Spleen (tissue), 11 donors: Measurements from ENCODE around the gene ATXN10. TPM values are rescaled to one million over a fixed set of nuclear protein-coding genes. Genes with fewer than 3 reads are reported as not detected.

ENCODE experiments used
- DNase-seq: peaks from one replicate; pipeline ENCODE4 v3.0.0-alpha.2; 2020
- H3K27ac ChIP-seq, 8 donors: fragments of 200-600 bp; sonication (generic) in 7 of 8; 1 replicate in 4 of 8; 2 replicates in 4 of 8; pipeline versions ENCODE4 v1.5.0 to v1.8.0; 2016 to 2021; ENCODE audit warnings: inconsistent platforms in 4 of 8, mild to moderate bottlenecking in 4 of 8, moderate library complexity in 1 of 8
- H3K27me3 ChIP-seq, 7 donors: fragments of 200-600 bp; sonication (generic) in 6 of 7; replicated peaks in 1 of 7; 1 replicate in 4 of 7; 2 replicates in 3 of 7; pipeline versions ENCODE4 v1.5.0 to v1.8.0; 2016 to 2021; ENCODE audit warnings: inconsistent platforms in 3 of 7, mild to moderate bottlenecking in 1 of 7
- H3K36me3 ChIP-seq, 6 donors: fragments of 200-600 bp; sonication (generic) in 5 of 6; 1 replicate in 4 of 6; 2 replicates in 2 of 6; pipeline versions ENCODE4 v1.5.0 to v1.8.0; 2016 to 2021; ENCODE audit warnings: inconsistent platforms in 2 of 6
- H3K4me1 ChIP-seq, 6 donors: fragments of 200-600 bp; sonication (generic) in 5 of 6; 1 replicate in 3 of 6; 2 replicates in 3 of 6; pipeline versions ENCODE4 v1.5.0 to v1.8.0; 2016 to 2021; ENCODE audit warnings: inconsistent platforms in 3 of 6
- H3K4me3 ChIP-seq, 8 donors: fragments of 200-600 bp; sonication (generic) in 7 of 8; 1 replicate in 4 of 8; 2 replicates in 4 of 8; pipeline versions ENCODE4 v1.5.0 to v1.8.0; 2016 to 2021; ENCODE audit warnings: inconsistent platforms in 4 of 8, mild to moderate bottlenecking in 4 of 8, moderate library complexity in 2 of 8
- H3K9me3 ChIP-seq, 8 donors: fragments of 200-600 bp; sonication (generic) in 7 of 8; 1 replicate in 4 of 8; 2 replicates in 4 of 8; pipeline versions ENCODE4 v1.5.0 to v1.8.0; 2016 to 2021; ENCODE audit warnings: inconsistent platforms in 4 of 8
- CTCF ChIP-seq, 11 experiments: fragments of 200-600 bp in 7 of 11; fragments of 450-650 bp in 4 of 11; sonication (generic) in 4 of 11; IDR thresholded peaks in 8 of 11; conservative IDR thresholded peaks in 3 of 11; 1 replicate in 7 of 11; 2 replicates in 4 of 11; pipeline versions ENCODE4 v1.4.0 to v1.8.0; 2016 to 2021; ENCODE audit warnings: antibody characterized with exemption in 11 of 11, inconsistent platforms in 4 of 11, mild to moderate bottlenecking in 1 of 11
- POLR2A ChIP-seq, 3 donors: fragments of 450-650 bp; IDR thresholded peaks; one replicate each; pipeline ENCODE4 v1.5.1; 2017; ENCODE audit warnings: antibody characterized with exemption in 3 of 3, mild to moderate bottlenecking in 1 of 3
- POLR2AphosphoS5 ChIP-seq, 3 donors: sonication (generic); formaldehyde crosslinking; IDR thresholded peaks; one replicate each; pipeline ENCODE4 v1.5.1; 2017; ENCODE audit warnings: antibody characterized with exemption in 3 of 3
- WGBS, 5 donors: extraction: QIAGEN DNeasy Blood & Tissue Kit in 3 of 5; methylation state at CpG; one replicate each; pipeline versions ENCODE4 v1.1.5 to v1.1.7; 2013 to 2018; 5-methylcytosine and 5-hydroxymethylcytosine counted together
- intact Hi-C: fragments of 100-400 bp; cut with DNase I; formaldehyde crosslinking; loops from one replicate; pipeline ENCODE4 v1.15.0; 2023; ENCODE audit warnings: low total_unique reads
- polyA plus RNA-seq, 3 donors: library from polyadenylated mRNA; stranded (reverse); fragments of 200-250 nt; gene quantifications; one replicate each; pipeline ENCODE4 v1.2.1, GENCODE V29; 2013
- total RNA-seq, 7 donors: library from RNA; depleted of rRNA in 3 of 7; stranded (reverse); fragments of >200 nt in 3 of 7; fragmentation: NEBNext Ultra II Directional in 4 of 7; extraction: Animal tissue kit (Norgen Biotek cat#: 25700) in 4 of 7; gene quantifications; one replicate each; pipeline versions ENCODE4 v1.1.0 to v1.2.1, GENCODE V29; 2016 to 2021
- donor health status: healthy with polysubstance abuse.
- donor health status: DM: no; HTN: no; CAD: no; lungs with moderate emphysema.
- donor health status: DM: no; HTN: no; CAD: no.
- donor health status: Bipolar disorder and iron deficiency.
- donor health status: healthy.
- donor health status: DM: no; HTN: no; CAD: no.
- donor health status: DM: yes; HTN: yes; CAD: no.

ATXN10 gene
- total and polyA plus RNA-seq, 10 donors = 46.1 to 119 (median 84.6) TPM

GRCh38 chr22:45880091-45880715 lies 208.6 kb downstream of the ATXN10 start:
- Histone ChIP-seq H3K36me3 (no peaks in the 10 kb centered on the region), H3K27ac (no peak overlapping the region), H3K9me3 (no peaks in the 10 kb centered on the region), H3K27me3 (peaks cover 0 to 91% (median 68%) of the 10 kb centered on the region in 7 donors), H3K4me1 (peaks cover 0 to 12% (median 4%) of the 10 kb centered on the region in 6 donors), H3K4me3 (no peak overlapping the region)
- intact Hi-C loops = no loop called here
- DNase-seq = peak; percentile 66
- no peak for TF ChIP-seq POLR2A (IDR thresholded peaks at IDR 0.05)
- TF ChIP-seq CTCF (IDR thresholded peaks at IDR 0.05 in 8 of 11, conservative IDR thresholded peaks at IDR 0.05 in 3 of 11) = no peak
- TF ChIP-seq POLR2AphosphoS5 (IDR thresholded peaks at IDR 0.05) = no peak
- WGBS, 5 donors = 22 to 31% (median 28%) methylated on average over 15 to 22 of the region's 22 CpGs

GRCh38 chr22:45880716-45881523 lies 209.3 kb downstream of the ATXN10 start:
- Histone ChIP-seq H3K36me3 (no peaks in the 10 kb centered on the region), H3K4me3 (no peak overlapping the region), H3K27ac (no peak overlapping the region), H3K9me3 (no peaks in the 10 kb centered on the region), H3K4me1 (peaks cover 0 to 12% (median 4%) of the 10 kb centered on the region in 6 donors), H3K27me3 (peaks cover 0 to 98% (median 75%) of the 10 kb centered on the region in 7 donors)
- TF ChIP-seq POLR2A (IDR thresholded peaks at IDR 0.05) (no peak), POLR2AphosphoS5 (IDR thresholded peaks at IDR 0.05) (no peak), CTCF (IDR thresholded peaks at IDR 0.05 in 8 of 11, conservative IDR thresholded peaks at IDR 0.05 in 3 of 11) (no peak)
- 14 to 25% (median 16%) methylated on average over 35 to 49 of the region's 49 CpGs for WGBS, 5 donors
- DNase-seq = peak; percentile 56
- intact Hi-C loops = no loop called here

- Histone ChIP-seq H3K27ac (no peak overlapping the region), H3K9me3 (no peaks in the 10 kb centered on the region), H3K4me1 (peaks cover 0 to 12% (median 4%) of the 10 kb centered on the region in 6 donors), H3K27me3 (peaks cover 0 to 98% (median 80%) of the 10 kb centered on the region in 7 donors), H3K4me3 (no peak overlapping the region), H3K36me3 (no peaks in the 10 kb centered on the region)
- 67 to 87% (median 78%) methylated on average over 8 of the region's 8 CpGs for WGBS, 5 donors
- TF ChIP-seq CTCF (IDR thresholded peaks at IDR 0.05 in 8 of 11, conservative IDR thresholded peaks at IDR 0.05 in 3 of 11) (no peak), POLR2AphosphoS5 (IDR thresholded peaks at IDR 0.05) (no peak), POLR2A (IDR thresholded peaks at IDR 0.05) (no peak)
- intact Hi-C loops = no loop called here
- peak; percentile 49 for DNase-seq
Observed at GRCh38 chr22:45881524-45881875, 209.9 kb downstream of the ATXN10 start.
